AG09309 (cell line): ENCODE data around the gene ADAMTS17.

Experiments used
- DNase-seq: peaks from one replicate; pipeline ENCODE4 v3.0.0-alpha.2; 2010; ENCODE audit warnings: low read depth
- H3K4me3 ChIP-seq: 2 replicates; pipeline ENCODE4 v1.5.1; 2011; ENCODE audit warnings: mild to moderate bottlenecking, low read depth, low read length, moderate library complexity; ENCODE audit not compliant: control insufficient read depth
- CTCF ChIP-seq: IDR thresholded peaks from 2 replicates; pipeline ENCODE4 v1.5.1; 2011; ENCODE audit warnings: mild to moderate bottlenecking, low read depth, low read length, inconsistent platforms; ENCODE audit not compliant: insufficient read depth, control insufficient read depth; ENCODE audit errors: missing control alignments

The ADAMTS17 gene

DNA sequence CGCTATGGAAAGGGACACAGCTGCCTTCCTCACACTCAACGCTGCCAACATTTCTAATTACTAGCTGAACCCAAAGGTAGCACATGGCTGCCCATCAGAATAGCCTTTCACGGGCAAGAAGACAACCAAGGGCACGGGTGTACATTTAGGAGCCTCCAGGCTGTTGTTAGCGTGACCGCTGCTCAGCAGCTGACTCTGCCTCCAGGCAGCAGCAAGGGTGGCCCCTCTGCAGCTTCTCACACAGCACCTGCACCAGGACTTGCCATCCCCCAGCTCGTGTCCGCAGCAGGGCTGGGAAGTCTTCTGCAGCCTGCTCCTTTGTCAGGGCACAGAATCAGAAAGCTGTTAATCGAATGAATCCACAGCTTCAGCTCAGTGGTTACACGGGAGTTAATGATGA is 146.8 kb downstream of the ADAMTS17 start:
- TF ChIP-seq CTCF: no peak
- no peak overlapping the region for H3K4me3 ChIP-seq
- no peak for DNase-seq

DNA sequence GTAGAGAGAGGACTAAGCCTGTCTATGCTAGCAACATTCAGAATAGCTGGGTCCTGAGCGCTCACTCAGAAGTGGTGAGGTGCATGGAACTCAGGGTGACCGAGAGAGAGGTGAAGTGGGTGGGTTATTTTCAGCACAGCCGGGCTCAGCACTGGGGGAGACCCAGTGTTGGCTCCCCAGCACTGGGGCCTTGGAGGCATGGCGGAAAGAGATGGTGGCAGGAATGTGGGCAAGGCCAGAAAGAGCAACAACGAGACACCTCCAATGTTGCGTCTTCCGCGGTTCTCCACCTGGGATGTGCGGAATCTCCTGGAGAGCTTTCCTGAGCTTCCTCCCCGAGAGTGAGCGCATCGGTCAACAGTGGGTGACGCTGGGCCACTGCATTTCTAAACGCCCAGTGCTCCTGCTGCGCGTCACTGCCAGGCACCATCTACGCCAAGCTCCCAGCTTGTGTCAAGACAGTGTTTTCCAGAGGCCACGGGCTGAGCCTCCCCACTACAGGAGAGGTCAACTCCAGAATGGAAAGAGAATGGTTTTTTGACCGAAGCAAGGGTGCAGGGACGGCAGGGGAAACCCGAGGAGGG is 148.4 kb downstream of the ADAMTS17 start:
- TF ChIP-seq CTCF: no peak
- no peak for DNase-seq
- H3K4me3 ChIP-seq: no peak overlapping the region

GRCh38 chr15:100192097-100193080 is 149.4 kb downstream of the ADAMTS17 start:
- no peak for DNase-seq
- no peak for TF ChIP-seq CTCF
- no peak overlapping the region for H3K4me3 ChIP-seq

- TF ChIP-seq CTCF: no peak
- no peak for DNase-seq
- no peak overlapping the region for H3K4me3 ChIP-seq
Measured at GRCh38 chr15:100191161-100191560, 150.6 kb downstream of the ADAMTS17 start.

DNA sequence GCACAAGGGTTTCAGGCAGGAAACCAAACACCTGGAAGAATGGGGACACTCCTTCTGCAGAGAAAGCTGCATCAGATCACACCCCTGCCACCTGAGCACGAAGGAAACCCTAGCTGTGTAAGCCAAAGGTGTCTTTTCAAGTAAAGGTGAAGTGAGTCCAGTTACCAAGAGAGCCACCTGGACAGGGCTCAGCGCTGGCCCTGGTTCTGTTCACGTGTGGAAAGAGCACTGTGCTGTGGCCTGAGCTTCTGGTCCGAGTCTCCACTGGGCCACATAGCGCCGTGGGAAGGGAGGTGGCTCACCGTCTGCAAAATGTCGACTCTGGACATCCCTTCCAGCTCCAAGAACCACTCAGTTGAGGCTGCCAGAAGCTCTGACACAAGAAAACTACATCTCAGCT is 151.1 kb downstream of the ADAMTS17 start:
- no peak for DNase-seq
- TF ChIP-seq CTCF: no peak
- H3K4me3 ChIP-seq: no peak overlapping the region

DNA sequence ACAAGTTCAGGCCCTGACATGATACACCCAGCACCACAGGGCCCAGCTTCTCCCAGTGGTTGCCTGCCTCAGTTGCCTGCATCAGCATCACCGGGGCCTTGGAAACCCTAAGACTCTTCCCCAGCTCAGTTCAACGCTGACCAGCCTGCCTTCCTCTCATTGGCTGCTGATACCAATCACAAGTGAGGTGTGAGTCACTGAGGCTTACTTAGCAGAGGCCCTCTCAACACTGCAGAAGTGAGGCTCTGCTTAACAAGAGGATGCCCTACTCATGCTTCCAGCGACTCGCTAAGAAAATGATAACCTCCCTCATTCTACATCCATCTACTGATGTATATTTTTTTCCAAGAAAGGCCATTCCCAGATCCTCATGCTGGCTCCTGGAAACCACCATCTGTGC is 151.9 kb downstream of the ADAMTS17 start:
- DNase-seq: no peak
- no peak for TF ChIP-seq CTCF
- no peak overlapping the region for H3K4me3 ChIP-seq
